ENCODE results near the gene PPP6R2. TPM values are rescaled to one million over a fixed set of nuclear protein-coding genes. Genes with fewer than 3 reads are reported as not detected.
A peak's percentile ranks its signal among the peaks of the same experiment; 100 is the strongest.

The PPP6R2 gene
- total RNA-seq, 1 donor from 2014 or later: 55.9 TPM

GRCh38 chr22:50314081-50314454 is 29.1 kb upstream of the PPP6R2 start:
- H3K27me3 Mint-ChIP-seq (ENCODE audit: low read depth): no peaks in the 10 kb centered on the region
- H3K4me1 Mint-ChIP-seq: peaks cover 5% of the 10 kb centered on the region
- H3K27ac Mint-ChIP-seq (ENCODE audit: unreplicated experiment): no peak overlapping the region
- H3K9me3 Mint-ChIP-seq: no peaks in the 10 kb centered on the region
- no peak for TF ChIP-seq CTCF (conservative IDR thresholded peaks at IDR 0.05)
- no peaks in the 10 kb centered on the region for H3K36me3 Mint-ChIP-seq (ENCODE audit: low read depth)
- H3K4me3 Mint-ChIP-seq: no peak overlapping the region
- DNase-seq (ENCODE audit: low read depth, low spot score): no peak

GRCh38 chr22:50314455-50315288 is 28.5 kb upstream of the PPP6R2 start:
- no peak overlapping the region for H3K4me3 Mint-ChIP-seq
- H3K36me3 Mint-ChIP-seq (ENCODE audit: low read depth): no peaks in the 10 kb centered on the region
- H3K27ac Mint-ChIP-seq (ENCODE audit: unreplicated experiment): peak overlapping the region; percentile 50
- no peaks in the 10 kb centered on the region for H3K27me3 Mint-ChIP-seq (ENCODE audit: low read depth)
- H3K4me1 Mint-ChIP-seq: peaks cover 5% of the 10 kb centered on the region
- DNase-seq (ENCODE audit: low read depth, low spot score): no peak
- TF ChIP-seq CTCF (conservative IDR thresholded peaks at IDR 0.05): no peak
- no peaks in the 10 kb centered on the region for H3K9me3 Mint-ChIP-seq

- Mint-ChIP-seq H3K36me3 (ENCODE audit: low read depth) (no peaks in the 10 kb centered on the region), H3K4me3 (no peak overlapping the region), H3K27ac (ENCODE audit: unreplicated experiment) (no peak overlapping the region), H3K9me3 (no peaks in the 10 kb centered on the region), H3K4me1 (peaks cover 5% of the 10 kb centered on the region), H3K27me3 (ENCODE audit: low read depth) (no peaks in the 10 kb centered on the region)
- TF ChIP-seq CTCF (conservative IDR thresholded peaks at IDR 0.05): no peak
- no peak for DNase-seq (ENCODE audit: low read depth, low spot score)
These were observed 27.6 kb upstream of the PPP6R2 start for GRCh38 chr22:50315289-50316113.

GRCh38 chr22:50316114-50317065 is 26.7 kb upstream of the PPP6R2 start:
- Mint-ChIP-seq H3K9me3 (no peaks in the 10 kb centered on the region), H3K27me3 (ENCODE audit: low read depth) (no peaks in the 10 kb centered on the region), H3K27ac (ENCODE audit: unreplicated experiment) (no peak overlapping the region), H3K4me3 (no peak overlapping the region), H3K36me3 (ENCODE audit: low read depth) (no peaks in the 10 kb centered on the region), H3K4me1 (peaks cover 5% of the 10 kb centered on the region)
- no peak for TF ChIP-seq CTCF (conservative IDR thresholded peaks at IDR 0.05)
- no peak for DNase-seq (ENCODE audit: low read depth, low spot score)

GRCh38 chr22:50317178-50317577 is 25.9 kb upstream of the PPP6R2 start:
- no peaks in the 10 kb centered on the region for H3K36me3 Mint-ChIP-seq (ENCODE audit: low read depth)
- H3K27ac Mint-ChIP-seq (ENCODE audit: unreplicated experiment): no peak overlapping the region
- no peak for DNase-seq (ENCODE audit: low read depth, low spot score)
- peaks cover 5% of the 10 kb centered on the region for H3K4me1 Mint-ChIP-seq
- H3K9me3 Mint-ChIP-seq: no peaks in the 10 kb centered on the region
- H3K27me3 Mint-ChIP-seq (ENCODE audit: low read depth): no peaks in the 10 kb centered on the region
- H3K4me3 Mint-ChIP-seq: no peak overlapping the region
- no peak for TF ChIP-seq CTCF (conservative IDR thresholded peaks at IDR 0.05)

All from neural crest cell (in vitro differentiated cells).